ENCODE results near the gene PCID2. TPM values are rescaled to one million over a fixed set of nuclear protein-coding genes. Genes with fewer than 3 reads are reported as not detected.

PCID2 gene
- total and polyA plus RNA-seq, 2 donors (not counting 1 experiment from before 2014, with no cell fraction given): 52.2 to 61.1 TPM

GRCh38 chr13:113150550-113151365 lies 57.7 kb downstream of the PCID2 start:
- no peak overlapping the region for H3K27ac ChIP-seq (ENCODE audit: low read length in 2 of 2)
- ATAC-seq (ENCODE audit: low read depth): no peak
- H3K27me3 ChIP-seq (replicated peaks in 1 of 4; ENCODE audit: control extremely low read depth in 1 of 4, control insufficient read depth in 3 of 4, insufficient read depth in 4 of 4, low read length in 3 of 4): peaks cover 0 to 38% (median 11%) of the 10 kb centered on the region in 4 experiments
- peaks cover 0 to 14% (median 0%) of the 10 kb centered on the region in 3 donors for H3K9me3 ChIP-seq (ENCODE audit: control extremely low read depth in 1 of 3, control insufficient read depth in 2 of 3, insufficient read depth in 1 of 3, low read length in 2 of 3)
- Mint-ChIP-seq H3K4me3 (peak overlapping the region; percentile 44), H3K9me3 (ENCODE audit: insufficient read depth) (peaks cover 3% of the 10 kb centered on the region), H3K4me1 (peaks cover 19% of the 10 kb centered on the region), H3K27ac (no peak overlapping the region), H3K27me3 (peaks cover 19% of the 10 kb centered on the region)
- intact Hi-C loops (cut with micrococcal nuclease): loop anchor here (5.0 kb wide), 1 partner anchor 147 kb away; the partner anchor contains the start of gene LAMP1
- TF ChIP-seq EZH2 (IDR thresholded peaks at IDR 0.05; ENCODE audit: borderline replicate concordance, insufficient read depth, low read depth, low read length, poor library complexity, severe bottlenecking) (no peak), CTCF (IDR thresholded peaks at IDR 0.05) (no peak)
- CTCF ChIA-PET: no interaction called here
- no peak overlapping the region for H3K9ac ChIP-seq (ENCODE audit: low read length)
- H3K4me2 ChIP-seq (replicated peaks; ENCODE audit: low read depth, low read length, poor library complexity, severe bottlenecking): no peak overlapping the region
- 93% methylated on average over 29 of the region's 31 CpGs for WGBS (ENCODE audit: insufficient coverage)
- H3K4me3 ChIP-seq (ENCODE audit: control extremely low read depth in 1 of 5, extremely low read depth in 1 of 5, insufficient read depth in 1 of 5, low read depth in 2 of 5, low read length in 4 of 5): no peak overlapping the region
- no peak for DNase-seq
- no peak overlapping the region for H2AFZ ChIP-seq (ENCODE audit: insufficient read depth, low read depth, low read length, poor library complexity, severe bottlenecking)
- peaks cover 22 to 25% of the 10 kb centered on the region in 2 donors for H3K4me1 ChIP-seq (ENCODE audit: control insufficient read depth in 2 of 2, insufficient read depth in 2 of 2, low read length in 2 of 2)
- no peaks in the 10 kb centered on the region for H3K79me2 ChIP-seq (ENCODE audit: control insufficient read depth, insufficient read depth, low read length)
- H3K36me3 ChIP-seq (replicated peaks in 1 of 2; ENCODE audit: control extremely low read depth in 1 of 2, control insufficient read depth in 1 of 2, extremely low read depth in 1 of 2, insufficient read depth in 2 of 2, low read length in 1 of 2): no peaks in the 10 kb centered on the region
- POLR2A ChIA-PET: no interaction called here
- no peaks in the 10 kb centered on the region for H4K20me1 ChIP-seq (ENCODE audit: control insufficient read depth, insufficient read depth, low read length, poor library complexity, severe bottlenecking)
